PC-3 (cell line): ENCODE results near the gene EDN2. TPM values are rescaled to one million over a fixed set of nuclear protein-coding genes. Genes with fewer than 3 reads are reported as not detected.

Source experiments
- ATAC-seq: fragments of 200-7000 bp; cut with Tn5 transposase; 2 replicates; pipeline ENCODE4 v1.9.1; 2020; ENCODE audit warnings: mild to moderate bottlenecking, moderate library complexity
- BruUV-seq: library from RNA; stranded (reverse); fragments of 400-500 nt; replicated peaks from 2 replicates; lab custom pipeline; 2021; lab: Mats Ljungman, UMichigan
- CTCF ChIA-PET: fragments of 300-600 bp; sonication (Branson Sonifier 250); formaldehyde crosslinking; loops from one replicate; lab custom pipeline; 2022; ENCODE audit warnings: antibody characterized with exemption; lab: Charles Lee
- POLR2A ChIA-PET: fragments of 300-600 bp; sonication (Branson Sonifier 250); formaldehyde crosslinking; loops from one replicate; lab custom pipeline; 2022; ENCODE audit warnings: antibody characterized with exemption; ENCODE audit not compliant: unreplicated experiment; lab: Charles Lee
- DNase-seq: peaks from one replicate; pipeline ENCODE4 v3.0.0-alpha.2; 2015
- H2AFZ ChIP-seq: fragments of 300-600 bp; sonication (generic); 2 replicates; pipeline ENCODE4 v1.6.0; 2016; ENCODE audit warnings: antibody characterized with exemption, low read length
- H3F3A ChIP-seq: fragments of 300-600 bp; sonication (generic); one replicate; pipeline ENCODE4 v1.6.0; 2017; ENCODE audit warnings: antibody characterized with exemption, low read length, control low read depth, mild to moderate bottlenecking; ENCODE audit not compliant: unreplicated experiment
- H3K27ac ChIP-seq: fragments of 300-600 bp; sonication (generic); 2 replicates; pipeline ENCODE4 v1.5.1; 2016; ENCODE audit warnings: mild to moderate bottlenecking, low read length
- H3K27me3 ChIP-seq: fragments of 300-600 bp; sonication (generic); 2 replicates; pipeline ENCODE4 v1.6.1; 2016; ENCODE audit warnings: low read length, mixed read lengths
- H3K36me3 ChIP-seq: fragments of 300-600 bp; sonication (generic); 2 replicates; pipeline ENCODE4 v1.6.1; 2016; ENCODE audit warnings: low read depth, mixed run types, low read length, mixed read lengths
- H3K4me1 ChIP-seq: fragments of 300-600 bp; sonication (generic); 2 replicates; pipeline ENCODE4 v1.5.1; 2016; ENCODE audit warnings: low read length; ENCODE audit not compliant: insufficient read depth
- H3K4me2 ChIP-seq: fragments of 300-600 bp; sonication (generic); 2 replicates; pipeline ENCODE4 v1.6.0; 2016; ENCODE audit warnings: low read length
- H3K4me3 ChIP-seq: fragments of 300-600 bp; sonication (generic); 2 replicates; pipeline ENCODE4 v1.5.1; 2016; ENCODE audit warnings: mild to moderate bottlenecking, low read length, mixed read lengths
- H3K79me2 ChIP-seq: fragments of 300-600 bp; sonication (generic); 2 replicates; pipeline ENCODE4 v1.6.1; 2017; ENCODE audit warnings: low read length, mixed read lengths
- H3K9ac ChIP-seq: fragments of 300-600 bp; sonication (generic); 2 replicates; pipeline ENCODE4 v1.6.0; 2016; ENCODE audit warnings: mild to moderate bottlenecking, low read length
- H3K9me2 ChIP-seq: fragments of 300-600 bp; sonication (generic); replicated peaks from 2 replicates; pipeline ENCODE4 v1.6.1; 2016; ENCODE audit warnings: mixed run types, low read length, mixed read lengths
- H3K9me3 ChIP-seq: fragments of 300-600 bp; sonication (generic); 2 replicates; pipeline ENCODE4 v1.6.1; 2016; ENCODE audit warnings: low read length, mixed read lengths
- H4K20me1 ChIP-seq: fragments of 300-600 bp; sonication (generic); 2 replicates; pipeline ENCODE4 v1.6.1; 2016; ENCODE audit warnings: low read length, mixed read lengths
- EZH2 ChIP-seq: fragments of 300-600 bp; sonication (generic); IDR thresholded peaks from one replicate; pipeline ENCODE4 v1.6.1; 2017; ENCODE audit warnings: antibody characterized with exemption, mild to moderate bottlenecking, low read length; ENCODE audit not compliant: unreplicated experiment
- EZH2phosphoT487 ChIP-seq: fragments of 300-600 bp; sonication (generic); IDR thresholded peaks from 2 replicates; pipeline ENCODE4 v1.6.1; 2018; ENCODE audit warnings: mild to moderate bottlenecking, antibody characterized with exemption, low read length, borderline replicate concordance
- intact Hi-C: fragments of 100-400 bp; cut with micrococcal nuclease; formaldehyde crosslinking; loops from 2 replicates; pipeline ENCODE4 v1.9.0; 2023
- total RNA-seq: library from RNA; depleted of rRNA; stranded (reverse); fragments of >200 nt; gene quantifications from 2 replicates; pipeline ENCODE4 v1.2.3, GENCODE V29; 2014
- TF ChIP-seq, protein P1 (sequence below): fragments of 300-600 bp; sonication (generic); conservative IDR thresholded peaks from 2 replicates; pipeline ENCODE4 v1.5.1; 2017; ENCODE audit warnings: antibody characterized with exemption, low read depth, mild to moderate bottlenecking, low read length

Gene EDN2
- total RNA-seq, 1 experiment from 2014 or later = 0.36 TPM

DNA sequence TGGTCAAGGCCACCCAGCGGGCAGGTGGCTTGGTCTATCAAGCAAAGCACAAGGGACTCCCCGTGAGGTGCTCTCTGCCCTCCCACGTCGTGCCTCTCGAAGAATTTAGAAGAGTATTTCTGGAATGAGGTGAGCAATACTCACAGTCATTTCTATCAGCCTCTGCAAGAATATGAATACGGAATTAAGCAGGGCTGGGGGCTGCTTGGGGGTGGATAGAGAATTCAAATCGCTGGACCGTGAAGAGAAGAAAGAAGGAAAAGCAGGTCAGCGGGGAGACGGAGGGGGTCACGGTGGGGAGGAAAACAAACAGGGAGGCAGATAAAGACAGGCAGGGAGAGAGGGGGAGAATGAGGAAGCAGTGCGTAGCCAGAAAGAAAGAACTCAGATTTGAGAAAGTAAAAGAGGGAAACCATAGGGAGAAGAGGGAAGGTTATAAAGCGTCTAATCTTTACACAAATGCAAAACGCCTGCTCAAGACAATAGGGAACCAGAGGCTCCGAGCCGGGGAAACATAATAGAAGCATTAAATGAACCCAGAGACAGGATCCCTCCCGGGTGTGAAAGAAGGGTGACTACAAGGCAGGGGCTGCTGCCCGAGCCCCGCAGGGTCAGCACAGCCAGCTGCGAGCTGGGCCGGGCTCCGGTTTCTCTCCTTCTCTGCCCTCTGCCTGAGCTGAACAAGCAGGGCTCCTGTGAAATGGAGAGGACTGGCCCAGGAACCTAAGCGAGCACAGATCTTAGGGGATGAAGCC is 2.1 kb upstream of the EDN2 start:
- H3K9me2 ChIP-seq = no peaks in the 10 kb centered on the region
- no peaks in the 10 kb centered on the region for H3K36me3 ChIP-seq
- no peak overlapping the region for H3K4me2 ChIP-seq
- BruUV-seq = no TSS peak
- H3K4me3 ChIP-seq = no peak overlapping the region
- TF ChIP-seq, protein P1, sequence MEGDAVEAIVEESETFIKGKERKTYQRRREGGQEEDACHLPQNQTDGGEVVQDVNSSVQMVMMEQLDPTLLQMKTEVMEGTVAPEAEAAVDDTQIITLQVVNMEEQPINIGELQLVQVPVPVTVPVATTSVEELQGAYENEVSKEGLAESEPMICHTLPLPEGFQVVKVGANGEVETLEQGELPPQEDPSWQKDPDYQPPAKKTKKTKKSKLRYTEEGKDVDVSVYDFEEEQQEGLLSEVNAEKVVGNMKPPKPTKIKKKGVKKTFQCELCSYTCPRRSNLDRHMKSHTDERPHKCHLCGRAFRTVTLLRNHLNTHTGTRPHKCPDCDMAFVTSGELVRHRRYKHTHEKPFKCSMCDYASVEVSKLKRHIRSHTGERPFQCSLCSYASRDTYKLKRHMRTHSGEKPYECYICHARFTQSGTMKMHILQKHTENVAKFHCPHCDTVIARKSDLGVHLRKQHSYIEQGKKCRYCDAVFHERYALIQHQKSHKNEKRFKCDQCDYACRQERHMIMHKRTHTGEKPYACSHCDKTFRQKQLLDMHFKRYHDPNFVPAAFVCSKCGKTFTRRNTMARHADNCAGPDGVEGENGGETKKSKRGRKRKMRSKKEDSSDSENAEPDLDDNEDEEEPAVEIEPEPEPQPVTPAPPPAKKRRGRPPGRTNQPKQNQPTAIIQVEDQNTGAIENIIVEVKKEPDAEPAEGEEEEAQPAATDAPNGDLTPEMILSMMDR = no peak
- TF ChIP-seq EZH2phosphoT487 (no peak), EZH2 (no peak)
- no peak for ATAC-seq
- H3K4me1 ChIP-seq = peaks cover 37% of the 10 kb centered on the region
- no peak overlapping the region for H2AFZ ChIP-seq
- no peaks in the 10 kb centered on the region for H3F3A ChIP-seq
- no peak for DNase-seq
- no peaks in the 10 kb centered on the region for H3K27me3 ChIP-seq
- no peaks in the 10 kb centered on the region for H3K9me3 ChIP-seq
- no peaks in the 10 kb centered on the region for H4K20me1 ChIP-seq
- H3K79me2 ChIP-seq = no peaks in the 10 kb centered on the region
- POLR2A ChIA-PET = no interaction called here
- H3K27ac ChIP-seq = no peak overlapping the region
- CTCF ChIA-PET = no interaction called here
- intact Hi-C loops = loop anchor here (10.0 kb wide), 1 partner anchor 52 kb away; no protein-coding TSS in a partner anchor
- no peak overlapping the region for H3K9ac ChIP-seq

DNA sequence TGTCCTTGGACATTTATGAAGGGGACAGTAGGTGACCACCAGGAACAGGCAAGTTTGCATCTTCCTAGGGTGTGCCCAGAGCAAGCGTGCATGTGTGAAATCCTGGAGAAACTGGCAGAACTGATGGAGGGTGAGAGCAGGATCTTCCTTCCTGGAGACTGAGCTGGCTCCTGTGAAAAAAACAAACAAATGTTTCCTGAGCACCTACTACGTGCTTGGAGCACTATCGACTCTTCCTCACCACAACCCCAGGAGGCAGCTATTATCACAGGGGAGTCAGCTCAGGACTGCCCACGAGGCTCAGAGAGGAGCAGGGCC is 1.5 kb upstream of the EDN2 start:
- Histone ChIP-seq H3K9me2 (no peaks in the 10 kb centered on the region), H3K4me3 (no peak overlapping the region), H3K9ac (no peak overlapping the region), H2AFZ (no peak overlapping the region), H4K20me1 (no peaks in the 10 kb centered on the region), H3K27me3 (no peaks in the 10 kb centered on the region), H3K4me1 (peaks cover 37% of the 10 kb centered on the region), H3K27ac (no peak overlapping the region), H3K79me2 (no peaks in the 10 kb centered on the region), H3K9me3 (no peaks in the 10 kb centered on the region), H3F3A (no peaks in the 10 kb centered on the region), H3K36me3 (no peaks in the 10 kb centered on the region), H3K4me2 (no peak overlapping the region)
- intact Hi-C loops = loop anchor here (10.0 kb wide), 1 partner anchor 51 kb away; no protein-coding TSS in a partner anchor
- ChIA-PET POLR2A (no interaction called here), CTCF (no interaction called here)
- ATAC-seq (no peak), DNase-seq (no peak)
- BruUV-seq = no TSS peak
- TF ChIP-seq EZH2phosphoT487 (no peak), EZH2 (no peak)
- TF ChIP-seq, protein P1 = no peak

DNA sequence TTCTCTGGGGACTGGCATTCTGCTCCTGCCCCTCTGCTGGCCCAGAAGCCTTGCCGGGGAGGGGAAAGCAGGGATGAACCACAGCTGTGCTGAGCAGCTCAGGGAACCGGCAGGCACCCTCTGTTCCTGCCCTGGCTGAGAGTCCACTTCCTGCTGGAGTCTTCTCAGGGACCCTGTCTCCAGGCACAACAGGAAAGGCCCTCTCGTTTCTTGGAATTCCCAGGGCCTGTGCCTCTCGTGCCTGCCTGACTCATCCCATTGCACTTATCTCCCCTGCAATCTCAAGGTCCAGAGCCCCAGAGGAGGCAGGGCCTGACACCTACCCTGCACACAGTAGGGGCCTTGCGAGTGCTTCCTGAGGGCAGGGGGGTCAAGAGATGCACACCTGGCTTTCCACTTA is 1.1 kb upstream of the EDN2 start:
- Histone ChIP-seq H4K20me1 (no peaks in the 10 kb centered on the region), H3K4me1 (peaks cover 37% of the 10 kb centered on the region), H3F3A (no peaks in the 10 kb centered on the region), H3K79me2 (no peaks in the 10 kb centered on the region), H3K9me3 (no peaks in the 10 kb centered on the region), H2AFZ (no peak overlapping the region), H3K4me3 (no peak overlapping the region), H3K4me2 (no peak overlapping the region), H3K27me3 (no peaks in the 10 kb centered on the region), H3K36me3 (no peaks in the 10 kb centered on the region), H3K9me2 (no peaks in the 10 kb centered on the region), H3K9ac (no peak overlapping the region), H3K27ac (no peak overlapping the region)
- DNase-seq = peak; percentile 45
- ATAC-seq = no peak; the same call in 1 of the 2 replicates
- no TSS peak for BruUV-seq
- CTCF ChIA-PET = no interaction called here
- POLR2A ChIA-PET = no interaction called here
- intact Hi-C loops = loop anchor here (10.0 kb wide), 1 partner anchor 51 kb away; no protein-coding TSS in a partner anchor
- TF ChIP-seq, protein P1 = no peak
- TF ChIP-seq EZH2 (no peak), EZH2phosphoT487 (no peak)
